DLD1 (cell line): ENCODE data around the gene KRT84.

Experiments
- in situ Hi-C: cut with HindIII; loops from 2 replicates; pipeline ENCODE4 v1.10.0; 2017; ENCODE audit warnings: low sequenced_read_pairs

KRT84 gene

DNA sequence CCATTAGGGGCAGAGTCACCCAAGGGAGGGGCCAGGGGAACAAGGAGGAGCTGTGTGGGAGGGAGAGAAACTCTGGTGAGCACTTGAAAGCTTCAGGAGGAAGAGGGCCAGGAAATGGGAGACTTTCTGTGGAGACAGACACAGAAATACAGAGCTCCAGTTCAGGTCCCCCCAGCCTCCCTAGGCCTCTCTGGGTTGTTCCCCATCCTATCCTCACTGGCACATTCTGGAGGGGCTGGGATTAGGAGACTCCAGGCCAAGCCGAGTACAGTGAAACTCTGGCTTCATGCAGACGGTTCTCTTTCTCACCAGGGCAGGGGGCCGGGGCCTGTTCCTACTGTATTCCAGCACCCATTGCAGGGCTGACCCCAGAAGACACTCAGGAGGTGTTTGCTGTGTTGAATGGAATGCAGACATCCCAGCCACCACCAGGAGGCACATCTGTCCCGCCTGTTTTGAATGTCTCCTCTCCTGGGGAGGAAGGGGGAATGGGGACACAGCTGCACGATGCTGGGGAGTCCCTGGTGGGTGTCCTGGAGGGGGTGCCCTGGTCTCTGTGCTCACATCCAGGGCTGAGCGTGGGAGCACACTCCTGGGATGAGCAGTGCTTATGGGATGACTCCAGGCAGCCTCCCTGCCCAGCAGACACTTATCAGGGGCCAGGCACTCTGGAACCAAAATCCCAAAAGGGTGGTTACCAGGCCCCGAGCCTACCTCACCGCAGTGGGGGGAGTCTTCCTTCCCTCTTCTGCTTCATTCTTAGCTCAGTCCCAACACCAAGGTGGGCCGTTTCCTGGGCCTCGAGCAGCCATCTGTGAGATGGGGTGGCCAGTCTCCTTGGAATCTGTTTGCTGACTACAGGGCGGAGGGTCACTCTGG lies 5.5 kb upstream of the KRT84 start:
- in situ Hi-C loops, result loop anchor here (25.0 kb wide), 1 partner anchor 471 kb away; no protein-coding TSS in a partner anchor

DNA sequence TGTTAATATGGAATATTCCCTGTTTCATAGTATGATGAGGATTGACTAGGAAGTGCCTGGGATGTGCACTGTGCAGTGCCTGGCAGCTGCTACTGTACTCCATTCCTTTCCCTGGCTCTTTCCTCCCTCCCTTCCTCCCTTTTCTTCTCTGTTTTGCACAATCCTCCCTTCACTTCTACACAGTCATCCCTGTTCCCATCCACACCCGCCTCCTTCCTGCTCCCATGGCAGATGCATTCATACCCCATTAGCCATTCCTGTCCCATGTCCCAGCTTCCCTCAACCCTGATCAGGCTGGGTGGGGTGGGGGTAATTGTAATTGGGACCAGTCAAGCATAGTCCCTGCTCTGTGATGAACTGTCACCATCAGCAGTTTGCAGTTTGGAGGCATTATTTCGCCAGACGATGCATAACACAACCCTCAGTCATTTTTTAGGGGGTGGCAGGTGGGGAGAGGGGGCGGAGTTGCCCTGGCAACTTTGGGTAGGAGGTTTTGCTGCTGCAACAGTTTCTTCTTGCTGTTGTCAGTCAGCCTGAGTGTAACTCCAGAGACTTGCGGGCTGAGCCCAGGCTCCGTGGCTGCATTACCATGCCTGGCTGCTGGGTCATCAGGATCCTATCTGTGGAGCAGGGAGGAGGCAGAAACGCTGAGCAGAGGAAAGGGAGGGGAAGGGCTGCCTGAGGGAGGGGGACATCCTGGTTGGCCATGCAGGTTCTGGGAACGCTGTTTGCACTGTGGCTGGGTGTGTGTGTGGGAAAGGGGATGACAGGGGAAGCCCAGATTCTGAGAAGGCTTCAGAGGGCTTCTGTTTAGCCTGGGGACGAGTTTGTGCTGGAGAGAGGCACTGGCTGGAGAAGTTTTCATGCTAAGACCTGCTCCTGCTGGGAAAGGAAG lies 4.1 kb upstream of the KRT84 start:
- in situ Hi-C loops, result loop anchor here (25.0 kb wide), 1 partner anchor 473 kb away; no protein-coding TSS in a partner anchor

DNA sequence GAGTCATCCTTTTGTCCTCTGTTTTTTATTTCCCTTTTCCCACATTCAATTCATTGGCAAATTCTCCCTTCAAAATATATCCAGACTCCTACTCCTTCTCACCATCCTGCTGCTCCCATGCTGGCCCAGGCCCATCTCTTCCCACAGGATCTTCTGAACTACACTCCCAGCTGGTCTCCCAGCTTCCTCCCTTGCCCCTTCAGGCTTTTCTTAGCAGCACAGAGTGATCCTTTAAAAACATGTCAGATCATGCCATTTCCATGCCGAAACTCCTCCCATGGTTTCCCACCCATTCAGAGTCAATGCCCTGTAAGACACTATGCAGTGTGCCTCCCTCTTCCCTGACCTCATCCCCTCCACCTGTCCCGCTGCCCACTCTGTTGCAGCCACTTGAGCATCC lies 2.4 kb upstream of the KRT84 start:
- in situ Hi-C loops, result loop anchor here (25.0 kb wide), 1 partner anchor 474 kb away; no protein-coding TSS in a partner anchor

DNA sequence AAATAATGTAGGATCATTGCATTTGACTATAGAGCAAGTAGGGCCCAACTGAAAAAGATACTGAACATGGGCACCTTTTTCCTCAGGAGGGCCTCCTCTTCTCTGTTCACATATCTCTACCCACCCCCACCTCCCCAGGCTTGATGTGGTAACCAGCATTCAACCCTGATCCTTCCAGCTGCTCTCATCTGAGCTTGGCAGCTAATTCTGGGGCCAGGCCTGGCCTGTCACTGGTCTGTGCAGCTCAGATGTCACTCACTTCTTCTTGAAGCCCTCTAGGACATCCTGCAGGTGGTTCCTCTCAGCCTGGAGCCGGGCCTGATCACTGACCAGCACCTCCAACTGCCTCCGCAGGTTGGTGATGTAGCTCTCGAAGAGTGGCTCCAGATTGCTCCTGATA lies 2.1 kb downstream of the KRT84 start:
- in situ Hi-C loops, result loop anchor here (25.0 kb wide), 1 partner anchor 479 kb away; no protein-coding TSS in a partner anchor

DNA sequence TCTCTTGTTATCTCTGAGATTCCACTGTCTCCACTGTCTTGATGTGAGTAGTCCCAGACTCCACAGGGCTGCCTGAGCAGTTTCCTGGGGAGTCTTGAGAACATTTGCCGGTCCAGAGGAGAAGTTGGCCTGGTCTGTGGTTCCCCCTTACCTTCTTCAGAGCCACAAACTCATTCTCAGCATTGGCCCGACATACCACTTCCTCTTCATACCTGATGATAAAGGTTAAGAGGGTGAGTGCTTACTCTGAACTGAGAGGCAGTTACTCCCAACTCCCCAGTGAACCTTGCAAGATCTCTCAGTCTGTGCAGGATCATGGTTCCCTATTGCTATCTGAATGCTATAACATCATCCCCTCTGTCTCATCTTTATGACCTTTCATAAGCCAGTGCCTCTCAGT lies 2.6 kb downstream of the KRT84 start:
- in situ Hi-C loops, result loop anchor here (25.0 kb wide), 1 partner anchor 479 kb away; no protein-coding TSS in a partner anchor

DNA sequence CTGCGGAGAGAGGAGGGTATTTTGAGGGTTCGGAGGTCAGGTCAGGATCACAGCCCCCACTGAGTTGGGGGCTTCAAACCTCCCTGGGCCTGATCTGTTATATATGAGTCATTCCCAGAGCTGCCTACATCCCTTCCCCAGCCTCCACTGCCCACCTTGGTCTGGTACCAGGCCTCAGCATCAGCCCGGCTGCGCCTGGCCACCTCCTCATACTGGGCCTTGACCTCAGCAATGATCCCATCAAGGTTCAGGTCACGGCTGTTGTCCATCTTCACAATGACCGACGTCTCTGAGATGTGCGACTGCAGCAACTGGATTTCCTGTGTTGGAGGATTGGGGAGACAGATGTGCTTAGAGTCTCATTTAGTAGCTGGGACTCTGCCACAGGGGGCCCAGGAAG lies 4.2 kb downstream of the KRT84 start:
- in situ Hi-C loops, result loop anchor here (25.0 kb wide), 1 partner anchor 481 kb away; no protein-coding TSS in a partner anchor

DNA sequence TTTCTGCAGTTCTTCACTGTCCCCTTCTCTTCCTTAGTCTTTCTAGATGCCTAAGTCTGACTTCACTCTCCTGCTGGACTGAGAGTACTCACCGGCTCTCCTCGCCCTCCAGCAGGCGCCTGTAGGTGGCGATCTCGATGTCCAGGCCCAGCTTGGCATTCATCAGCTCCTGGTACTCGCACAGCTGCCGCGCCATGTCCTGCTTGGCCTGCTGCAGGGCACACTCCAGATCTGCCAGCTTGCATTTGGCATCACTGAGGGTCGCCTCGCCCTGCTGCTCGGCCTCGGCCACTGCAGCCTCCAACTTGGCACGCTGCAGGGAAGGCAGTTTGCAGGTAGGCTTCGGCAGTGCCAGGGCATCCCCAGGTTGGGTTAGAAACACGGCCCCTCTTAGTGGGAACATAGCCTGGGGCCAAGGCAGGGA lies 5.2 kb downstream of the KRT84 start:
- in situ Hi-C loops, result loop anchor here (25.0 kb wide), 1 partner anchor 482 kb away; no protein-coding TSS in a partner anchor

DNA sequence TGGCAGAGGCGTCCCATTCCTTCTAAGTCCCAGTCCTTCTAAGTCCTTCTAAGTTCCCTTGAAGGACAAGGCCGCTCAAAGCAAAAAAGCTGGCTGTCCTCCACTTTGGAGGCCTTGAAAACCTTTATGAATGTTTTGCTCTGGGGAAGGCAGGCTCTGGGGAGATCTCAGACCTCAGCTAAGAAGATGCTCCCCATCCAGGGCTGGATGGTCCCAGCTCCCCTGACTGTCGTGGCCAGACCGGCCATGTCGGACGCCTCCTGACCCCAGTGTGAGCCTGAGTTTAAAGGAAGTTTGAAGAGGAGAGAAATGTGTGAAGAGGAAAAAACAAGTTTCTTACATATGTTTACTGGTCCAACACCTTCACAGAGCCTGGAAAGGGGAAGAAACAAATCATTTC lies 5.9 kb downstream of the KRT84 start:
- in situ Hi-C loops, result loop anchor here (10.0 to 25.0 kb wide), 2 partner anchors 483 to 605 kb away; no protein-coding TSS in a partner anchor

DNA sequence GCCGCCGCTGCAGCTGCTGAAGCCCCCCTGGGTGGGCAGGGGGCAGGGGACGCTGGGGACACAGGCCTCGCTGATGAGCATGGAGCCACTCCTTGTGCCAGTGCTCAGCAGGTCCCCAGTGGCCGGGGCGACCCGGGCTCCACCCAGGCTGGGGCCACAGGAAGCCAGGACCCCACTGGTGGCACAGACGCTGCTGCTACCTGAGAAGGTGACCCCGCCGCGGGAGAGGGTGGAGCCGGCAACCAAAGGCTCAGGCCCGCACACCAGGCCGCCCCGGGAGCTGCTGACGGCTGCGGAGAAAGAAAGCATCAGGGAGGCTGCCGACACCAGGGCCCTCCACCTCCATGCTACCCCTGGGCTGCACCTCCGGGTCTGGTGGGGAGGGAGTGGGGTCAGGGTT lies 7.4 kb downstream of the KRT84 start:
- in situ Hi-C loops, result loop anchor here (10.0 to 25.0 kb wide), 2 partner anchors 484 to 607 kb away; no protein-coding TSS in a partner anchor

DNA sequence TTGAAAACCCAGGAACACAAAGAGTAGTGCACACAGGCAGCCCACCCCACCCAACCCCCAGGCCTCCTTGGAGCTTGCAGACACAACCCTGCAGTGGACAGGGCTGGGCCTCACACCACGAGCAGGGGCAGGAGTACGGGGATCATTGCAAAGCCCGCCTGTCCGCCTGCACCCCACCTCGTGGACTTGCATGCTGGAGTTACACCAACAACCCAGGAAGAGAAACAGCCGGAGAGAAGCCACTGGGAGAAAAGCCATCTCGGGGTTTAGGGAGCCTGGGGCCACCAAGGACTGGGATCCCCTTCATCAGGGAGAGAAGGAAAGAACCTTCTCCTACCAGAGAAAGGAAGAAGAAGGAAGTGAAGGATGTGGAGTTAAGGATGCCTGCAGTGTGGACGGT lies 8.2 kb downstream of the KRT84 start:
- in situ Hi-C loops, result loop anchor here (10.0 to 25.0 kb wide), 2 partner anchors 485 to 608 kb away; no protein-coding TSS in a partner anchor

DNA sequence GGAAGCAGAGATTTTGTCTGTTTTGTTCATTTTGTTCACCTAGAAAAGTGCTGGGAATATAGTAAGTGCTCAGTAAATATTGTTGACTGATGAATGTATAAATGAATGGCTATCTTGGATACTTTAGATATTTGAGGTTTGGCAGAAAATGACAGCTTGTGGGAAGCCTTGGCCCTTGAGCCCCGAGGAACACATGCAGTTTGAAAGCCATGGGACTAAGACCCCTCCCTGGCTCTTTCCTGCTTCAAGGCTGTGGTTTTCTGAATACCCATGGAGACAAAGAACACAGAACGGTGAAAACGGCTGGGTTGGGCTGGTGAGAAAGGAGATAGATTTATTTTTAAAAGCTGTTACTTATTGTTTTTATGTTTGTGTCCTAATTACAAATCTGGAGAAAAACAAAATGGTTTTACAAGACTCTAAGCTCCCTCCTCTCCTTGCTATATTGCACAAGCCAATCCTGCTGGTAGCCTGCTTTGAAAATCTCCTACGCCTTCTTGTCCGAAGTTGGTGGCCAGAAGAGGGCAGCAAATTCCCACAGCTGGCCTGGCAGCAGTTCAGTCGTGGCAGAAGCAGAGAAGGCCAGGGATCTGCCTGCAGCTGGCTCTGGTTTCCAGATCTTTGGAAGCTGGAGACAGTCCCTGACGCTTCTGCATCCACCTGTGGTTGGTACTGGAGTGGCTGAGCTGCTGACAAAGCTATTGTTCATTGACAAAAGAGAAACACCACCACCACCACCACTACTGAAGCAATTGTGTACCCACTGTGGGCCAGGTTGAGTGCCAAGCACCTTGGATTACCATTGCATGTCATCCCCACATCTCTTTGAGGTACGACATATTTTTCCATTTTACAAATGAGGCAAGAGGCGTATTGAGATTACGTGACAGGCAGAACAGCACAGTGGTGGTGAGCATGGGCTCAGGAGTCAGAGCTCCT lies 13.0 kb downstream of the KRT84 start:
- in situ Hi-C loops, result loop anchor here (10.0 kb wide), 1 partner anchor 612 kb away; no protein-coding TSS in a partner anchor

DNA sequence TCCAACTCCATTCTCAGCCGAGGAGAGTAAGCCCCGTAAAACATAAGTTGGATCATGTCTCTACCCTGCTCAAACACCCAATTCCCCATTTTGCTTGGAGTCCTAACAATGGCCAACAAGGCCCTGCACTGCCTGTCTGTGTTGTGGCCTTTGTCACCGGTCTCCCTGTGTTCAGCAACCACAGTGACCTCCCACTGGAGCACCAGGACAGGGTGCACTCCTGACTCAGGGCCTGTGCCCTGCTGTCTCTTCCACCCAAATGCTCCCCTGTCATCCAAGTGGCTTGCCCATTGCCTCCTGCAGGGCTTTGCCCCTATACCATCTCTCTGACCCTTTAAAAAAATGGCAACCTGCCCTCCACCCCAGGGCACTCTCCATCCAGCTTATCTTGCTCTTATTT lies 13.7 kb downstream of the KRT84 start:
- in situ Hi-C loops, result loop anchor here (10.0 kb wide), 1 partner anchor 613 kb away; no protein-coding TSS in a partner anchor

DNA sequence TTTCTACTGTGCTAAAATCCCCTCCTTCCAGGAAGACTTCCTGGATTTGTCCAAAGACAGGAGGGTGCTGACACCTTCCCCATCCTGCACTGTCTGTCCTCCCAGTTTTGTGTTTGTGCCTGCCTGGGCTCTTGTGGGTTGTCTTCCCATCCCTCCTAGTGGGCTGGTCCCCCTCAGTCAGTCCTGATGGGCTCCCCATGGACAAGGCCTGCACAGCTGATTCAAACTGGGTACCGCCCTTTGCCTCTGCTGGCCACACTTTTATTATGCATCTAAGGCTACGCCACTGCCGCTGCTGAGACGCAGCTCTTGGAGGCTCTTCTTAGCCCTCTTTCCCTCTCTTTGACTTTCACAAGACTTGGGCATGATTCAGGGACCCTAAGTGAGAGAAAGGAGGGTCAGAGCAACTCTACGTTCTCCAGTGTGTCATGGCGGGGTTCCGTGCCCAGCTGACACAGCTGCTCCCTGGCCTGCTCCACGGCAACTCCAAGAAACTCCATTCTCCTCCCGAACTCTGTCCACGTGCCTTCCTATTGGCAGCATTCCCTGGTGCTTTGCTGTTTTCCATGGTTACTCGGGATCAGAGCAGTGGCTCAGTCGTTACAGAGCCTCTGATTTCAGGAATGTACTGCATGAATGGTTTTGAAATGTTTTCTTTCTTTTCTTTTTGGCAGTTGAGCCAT lies 14.4 kb downstream of the KRT84 start:
- in situ Hi-C loops, result loop anchor here (10.0 kb wide), 1 partner anchor 614 kb away; no protein-coding TSS in a partner anchor

DNA sequence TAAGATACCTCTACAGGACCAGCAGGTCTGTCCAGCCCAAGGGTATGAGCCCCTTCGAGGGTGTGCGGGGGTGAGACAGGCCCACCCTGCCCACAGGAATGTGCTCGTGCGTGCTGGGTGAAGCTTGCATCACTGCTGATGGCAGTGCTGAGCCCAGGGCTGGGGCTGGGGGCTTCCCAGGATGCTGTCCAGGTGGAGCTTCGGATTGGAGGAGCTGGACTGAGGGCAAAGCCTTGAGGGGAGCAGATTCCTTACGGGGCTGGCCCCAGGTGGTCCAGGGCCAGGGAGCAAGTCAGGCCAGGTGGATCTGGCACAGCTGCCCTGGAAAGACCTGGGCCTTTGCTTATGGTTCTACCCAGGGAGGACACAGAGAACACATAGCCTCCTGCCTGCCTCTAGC lies 15.6 kb downstream of the KRT84 start:
- in situ Hi-C loops, result loop anchor here (5.0 to 10.0 kb wide), 2 partner anchors 32 to 615 kb away; no protein-coding TSS in a partner anchor

DNA sequence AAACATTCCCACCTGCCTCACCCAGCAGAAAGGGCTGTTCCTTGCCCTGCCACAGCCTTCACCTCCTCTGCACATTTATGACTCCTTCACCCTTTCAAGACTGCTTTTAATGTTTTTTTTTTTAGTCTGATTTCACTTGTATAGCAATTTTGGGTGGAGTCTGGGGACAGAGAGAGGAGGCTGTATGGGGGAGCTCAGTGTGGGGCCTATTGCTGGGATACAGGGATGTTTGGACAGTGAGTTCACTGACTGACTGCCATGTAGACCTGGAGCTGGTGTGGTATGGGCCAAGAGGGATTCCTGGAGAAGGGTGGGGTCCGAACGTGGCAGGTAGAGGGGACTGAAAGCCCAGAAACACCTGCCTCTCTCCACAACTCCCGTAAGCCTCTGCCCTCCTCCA lies 16.2 kb downstream of the KRT84 start:
- in situ Hi-C loops, result loop anchor here (5.0 kb wide), 1 partner anchor 33 kb away; no protein-coding TSS in a partner anchor

DNA sequence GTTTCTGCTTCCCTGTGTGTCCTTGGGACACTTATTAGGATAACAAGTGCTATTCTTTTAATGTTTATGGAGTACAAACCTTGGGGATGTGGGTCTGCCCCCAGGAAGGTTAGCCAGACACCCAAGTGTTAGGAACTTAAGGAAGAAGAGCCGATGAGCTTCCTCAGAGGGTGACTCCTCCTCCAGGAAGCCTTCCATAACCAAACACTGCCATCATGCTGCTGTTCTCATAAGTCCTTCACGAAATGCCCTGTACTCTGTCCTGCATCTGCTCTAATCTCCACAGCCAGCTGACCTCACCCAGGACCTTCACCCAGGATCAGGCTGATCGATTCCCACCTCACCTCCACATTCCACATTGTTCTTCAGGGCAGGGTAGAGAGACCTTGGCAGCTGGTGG lies 16.9 kb downstream of the KRT84 start:
- in situ Hi-C loops, result loop anchor here (5.0 kb wide), 1 partner anchor 34 kb away; no protein-coding TSS in a partner anchor

DNA sequence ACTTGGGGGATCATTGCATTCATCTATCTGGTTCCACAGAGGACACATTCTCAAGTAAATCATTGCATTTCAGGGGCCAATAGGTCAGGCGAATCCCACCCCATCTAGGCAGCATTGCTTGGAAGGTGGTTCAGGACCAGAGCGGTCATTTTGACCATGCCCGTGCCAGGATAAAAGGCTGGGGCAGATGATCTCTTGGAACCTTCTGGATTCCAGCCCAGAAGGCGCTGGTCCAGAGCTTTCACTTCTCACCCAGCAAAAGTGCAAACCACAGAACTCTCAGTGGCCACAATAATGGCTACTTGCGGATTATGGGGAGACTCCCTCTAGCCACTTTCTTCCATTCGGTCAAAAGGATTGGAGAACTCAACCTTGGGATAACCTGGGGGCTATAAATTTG lies 17.6 kb downstream of the KRT84 start:
- in situ Hi-C loops, result loop anchor here (5.0 kb wide), 1 partner anchor 34 kb away; no protein-coding TSS in a partner anchor

DNA sequence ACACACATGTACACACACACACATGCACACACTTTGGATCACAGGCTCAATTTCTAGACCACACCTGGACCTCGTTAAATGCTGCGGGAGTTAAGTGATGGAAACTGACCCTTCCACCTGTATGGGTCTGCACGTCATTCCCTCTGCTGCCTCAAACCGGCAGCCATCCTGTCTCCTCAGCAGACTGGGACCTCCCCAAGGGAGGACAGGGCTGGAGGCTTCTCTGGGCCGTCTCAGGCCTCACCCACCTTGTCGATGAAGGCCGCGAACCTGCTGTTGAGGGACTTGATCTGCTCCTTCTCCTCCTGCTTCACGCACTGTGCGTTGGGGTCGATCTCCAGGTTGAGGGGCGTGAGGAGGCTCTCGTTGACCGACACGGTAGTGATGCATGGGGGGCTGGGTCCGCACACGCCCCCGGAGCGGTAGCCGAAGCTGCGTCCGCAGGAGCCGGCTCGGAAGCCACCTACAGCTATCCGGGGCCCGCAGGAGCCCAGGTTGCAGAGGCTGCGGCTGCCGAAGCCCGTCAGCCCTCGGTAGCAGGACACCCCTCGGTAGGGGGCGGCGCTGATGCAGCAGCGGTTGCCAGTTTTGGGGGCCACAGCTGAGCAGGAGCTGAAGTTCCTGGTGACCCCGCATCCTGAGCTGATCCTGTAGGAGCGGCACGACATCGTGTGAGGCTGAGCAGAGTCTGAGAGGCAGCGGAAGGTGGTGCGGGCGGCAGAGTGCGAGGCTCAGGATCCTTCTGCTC lies 18.5 kb downstream of the KRT84 start, which contains the start of gene KRT85:
Gene KRT85, minus strand, starts transcription at position 744 of the 748 bp plus-strand sequence. Its CDS starts 76 bp downstream, at position 668.
- in situ Hi-C loops, result loop anchor here (5.0 kb wide), 1 partner anchor 35 kb away; no protein-coding TSS in a partner anchor
